ENCODE measurements around the gene THY1.

Gene THY1

DNA sequence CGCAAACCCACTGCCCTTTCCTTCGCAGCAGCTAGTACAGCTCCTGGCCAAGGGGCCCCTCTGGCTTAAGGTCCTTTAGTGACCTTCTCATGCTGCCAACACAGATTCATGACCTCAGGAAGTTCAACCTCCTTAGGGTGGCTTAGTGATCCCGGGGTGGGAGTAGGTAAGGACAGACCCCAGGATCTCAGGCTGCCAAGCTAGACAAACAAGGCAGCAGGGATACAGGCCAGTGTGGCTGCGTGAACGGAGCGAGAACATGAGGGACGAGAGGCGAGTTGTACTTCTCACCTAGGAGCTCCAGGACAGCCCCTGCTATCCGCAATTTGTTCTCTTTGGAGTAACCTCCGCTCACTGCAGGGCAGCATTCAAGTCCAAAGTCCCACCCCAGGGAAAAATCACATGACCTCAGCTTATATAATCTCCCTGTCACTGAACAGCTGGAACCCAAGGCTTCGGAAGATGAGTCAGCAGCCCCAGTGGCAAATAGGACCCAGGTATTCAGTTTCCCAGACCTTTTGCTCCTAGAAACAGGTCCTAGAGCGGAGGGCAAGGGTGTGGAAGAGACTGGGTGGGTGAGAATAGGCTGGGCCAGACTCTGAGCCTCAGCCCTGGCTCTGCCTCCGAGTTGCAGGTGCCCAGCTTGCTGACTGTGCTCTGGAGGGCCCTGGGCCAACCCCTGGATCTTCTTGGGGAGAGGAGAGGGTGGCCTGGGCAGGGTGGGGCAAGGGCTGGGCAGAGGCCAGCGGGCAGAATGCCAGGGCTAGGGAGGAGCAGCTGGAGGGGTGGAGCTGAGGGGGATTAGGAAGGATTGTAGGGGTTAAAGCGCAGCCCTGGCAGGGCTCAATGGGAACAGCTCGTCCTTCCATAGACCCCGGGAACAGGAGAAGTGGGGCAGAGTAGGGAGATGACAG, 54.6 kb downstream of the THY1 start:
- H3K4me3 ChIP-seq (ENCODE audit: low read length), result no peak overlapping the region

DNA sequence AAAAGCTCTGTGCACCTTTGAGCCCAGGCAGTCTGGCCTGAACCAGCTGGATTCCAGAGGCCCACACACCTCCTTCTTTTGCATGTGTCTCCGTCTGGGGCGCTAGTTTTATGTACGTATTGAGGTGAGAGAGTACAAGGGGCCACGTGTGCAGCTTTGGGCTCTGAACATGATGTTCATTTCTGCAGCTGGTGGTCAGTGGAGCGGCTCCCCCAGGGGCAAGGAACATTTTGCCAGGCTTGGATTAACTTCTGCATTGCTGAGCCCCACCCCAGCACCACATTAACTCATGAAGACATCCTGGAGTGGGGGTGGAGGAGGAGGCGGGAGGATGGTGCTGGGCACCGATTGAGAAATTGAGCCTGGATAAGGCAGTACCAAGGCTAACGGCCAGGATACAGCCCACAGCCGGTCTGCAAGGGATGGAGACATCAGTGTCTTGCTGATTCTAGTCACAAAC, 55.3 kb downstream of the THY1 start:
- no peak for TF ChIP-seq ZNF274 (IDR thresholded peaks at IDR 0.05; ENCODE audit: low read depth, low read length)
- H3K4me3 ChIP-seq (ENCODE audit: low read length), result no peak overlapping the region

More for the DNA sequence above, 54.6 kb downstream of the THY1 start:
- no peak for TF ChIP-seq ZNF274 (IDR thresholded peaks at IDR 0.05; ENCODE audit: low read depth, low read length)

Data from GM08714 (cell line).